ENCODE measurements around the gene FGF2. TPM values are rescaled to one million over a fixed set of nuclear protein-coding genes. Genes with fewer than 3 reads are reported as not detected.
A peak's percentile ranks its signal among the peaks of the same experiment; 100 is the strongest.

Gene FGF2
- total RNA-seq, 1 experiment from 2014 or later: 99.0 TPM

GRCh38 chr4:122900314-122900713, 73.7 kb downstream of the FGF2 start:
- H3K56ac ChIP-seq (ENCODE audit: insufficient read length, low read depth, low read length): no peak overlapping the region
- H4K91ac ChIP-seq (ENCODE audit: insufficient read length, low read depth, low read length): no peak overlapping the region
- Mint-ChIP-seq H3K27me3 (ENCODE audit: low read depth) (no peaks in the 10 kb centered on the region), H3K36me3 (ENCODE audit: insufficient read depth in 1 of 3, low read depth in 3 of 3) (peaks cover 12 to 31% (median 31%) of the 10 kb centered on the region in 3 experiments), H3K4me1 (peaks cover 25 to 40% of the 10 kb centered on the region in 2 experiments), H3K9me3 (peaks cover 0 to 3% of the 10 kb centered on the region in 2 experiments; a peak in 2 of 5 replicates), H3K27ac (peak overlapping the region in 2 of 3 experiments; percentile 74 to 79; a peak in 4 of 7 replicates), H3K4me3 (no peak overlapping the region)
- no peak overlapping the region for H4K5ac ChIP-seq (ENCODE audit: insufficient read length, low read depth, low read length)
- no peak overlapping the region for H2BK12ac ChIP-seq (ENCODE audit: insufficient read length, low read depth, low read length)
- no peak overlapping the region for H2BK120ac ChIP-seq (ENCODE audit: low read depth, low read length, poor library complexity, severe bottlenecking)
- no peak overlapping the region for H3K4ac ChIP-seq (ENCODE audit: low read depth, low read length)
- H2BK20ac ChIP-seq (ENCODE audit: low read depth, low read length, poor library complexity, severe bottlenecking): no peak overlapping the region
- WGBS (ENCODE audit: extremely low coverage, insufficient read length, low lambda C conversion rate): no CpG with 5 or more reads among the region's 3 CpGs
- H3K23ac ChIP-seq (ENCODE audit: insufficient read length, low read depth, low read length): no peak overlapping the region
- H3K79me2 ChIP-seq (ENCODE audit: insufficient read depth, low read length): no peaks in the 10 kb centered on the region
- H2BK15ac ChIP-seq (ENCODE audit: low read depth, low read length): no peak overlapping the region
- H3K79me1 ChIP-seq (ENCODE audit: insufficient read depth, low read depth, low read length, poor library complexity, severe bottlenecking): no peaks in the 10 kb centered on the region
- H3K27ac ChIP-seq (ENCODE audit: insufficient read length, low read depth, low read length): no peak overlapping the region
- H4K8ac ChIP-seq (replicated peaks; ENCODE audit: insufficient read length, low read depth, low read length): no peak overlapping the region
- TF ChIP-seq CTCF (conservative IDR thresholded peaks at IDR 0.05): no peak
- H3K14ac ChIP-seq (ENCODE audit: insufficient read depth, low read length): no peak overlapping the region
- no peak overlapping the region for H3K4me2 ChIP-seq (ENCODE audit: insufficient read depth, insufficient read length, low read length)
- H3T11ph ChIP-seq (ENCODE audit: low read length): no peak overlapping the region
- H2AK5ac ChIP-seq (ENCODE audit: insufficient read length, low read length): no peak overlapping the region
- no peaks in the 10 kb centered on the region; the same call in 1 of the 2 replicates for H3K4me1 ChIP-seq (ENCODE audit: insufficient read depth, low read length)
- no peaks in the 10 kb centered on the region for H4K20me1 ChIP-seq (ENCODE audit: control insufficient read depth, insufficient read depth, insufficient read length)
- no peaks in the 10 kb centered on the region for H3K9me3 ChIP-seq (ENCODE audit: control insufficient read depth, low read depth, low read length)
- H3K18ac ChIP-seq (ENCODE audit: insufficient read length, low read depth, low read length): no peak overlapping the region
- H2AFZ ChIP-seq (ENCODE audit: low read length): no peak overlapping the region
- no peaks in the 10 kb centered on the region for H3K27me3 ChIP-seq (ENCODE audit: insufficient read depth, low read length)
- no peak overlapping the region for H2BK5ac ChIP-seq (ENCODE audit: insufficient read length, low read length)
- H3K9ac ChIP-seq (ENCODE audit: extremely low read depth, insufficient read length, low read length): no peak overlapping the region
- no peaks in the 10 kb centered on the region for H3K23me2 ChIP-seq (ENCODE audit: insufficient read length, low read depth, low read length, poor library complexity, severe bottlenecking)
- DNase-seq: no peak

All from H9 (cell line).